Effector memory CD8-positive, alpha-beta T cell (primary cell): ENCODE results near the gene NOA1.

ENCODE experiments used
- ATAC-seq: fragments of 150-1000 bp; cut with Tn5 transposase; replicated peaks from 2 replicates; pipeline ENCODE4 v1.10.0; 2021; ENCODE audit warnings: mild to moderate bottlenecking, moderate library complexity
- DNase-seq, 3 experiments: peaks; one replicate each; pipeline ENCODE4 v3.0.0; 2021
- H3K27ac Mint-ChIP-seq, 2 donors: one replicate each; pipeline ENCODE4 v1.8.0; 2022; ENCODE audit warnings: mild to moderate bottlenecking in 2 of 2, mixed read lengths in 2 of 2, moderate library complexity in 2 of 2
- H3K27me3 Mint-ChIP-seq, 2 donors: one replicate each; pipeline ENCODE4 v1.8.0; 2022; ENCODE audit warnings: mixed read lengths in 2 of 2
- H3K36me3 Mint-ChIP-seq: one replicate; pipeline ENCODE4 v1.8.0; 2022; ENCODE audit warnings: mild to moderate bottlenecking, moderate library complexity, mixed read lengths; ENCODE audit not compliant: insufficient read depth
- H3K4me1 Mint-ChIP-seq, 2 donors: one replicate each; pipeline ENCODE4 v1.8.0; 2022; ENCODE audit warnings: low read depth in 2 of 2, mixed read lengths in 2 of 2
- H3K4me3 Mint-ChIP-seq, 2 donors: one replicate each; pipeline ENCODE4 v1.8.0; 2022; ENCODE audit warnings: mild to moderate bottlenecking in 2 of 2, mixed read lengths in 2 of 2, moderate library complexity in 2 of 2
- H3K9me3 Mint-ChIP-seq, 2 donors: one replicate each; pipeline ENCODE4 v1.8.0; 2022; ENCODE audit warnings: mixed read lengths in 2 of 2
- total RNA-seq, 9 experiments: gene quantifications; one replicate each; lab custom pipeline; 2026; lab: John Stamatoyannopoulos, UW

The NOA1 gene
- total RNA-seq = 18.8 to 44.0 (median 37.7) reads per million in 9 experiments

GRCh38 chr4:56977321-56978012, at the start of gene NOA1:
NOA1 (minus strand) TSS chr4:56977606; CDS start chr4:56977585, 21 bp downstream.
- Mint-ChIP-seq H3K36me3 (peaks cover 61% of the 10 kb centered on the region), H3K27ac (peak within 1 kb of the TSS; percentile 99), H3K4me3 (peak within 1 kb of the TSS; percentile 100), H3K4me1 (peaks cover 45 to 60% of the 10 kb centered on the region in 2 donors), H3K9me3 (no peaks in the 10 kb centered on the region), H3K27me3 (no peaks in the 10 kb centered on the region)
- DNase-seq (peak; percentile 97 to 99 (median 98)), ATAC-seq (peak; percentile 79)

- Mint-ChIP-seq H3K9me3 (no peaks in the 10 kb centered on the region), H3K4me3 (no peak overlapping the region), H3K36me3 (peaks cover 94% of the 10 kb centered on the region), H3K27me3 (no peaks in the 10 kb centered on the region), H3K4me1 (peaks cover 0 to 11% of the 10 kb centered on the region in 2 donors), H3K27ac (peak overlapping the region in 1 of 2 donors; percentile 2)
- ATAC-seq (no peak), DNase-seq (no peak)
Measured at GRCh38 chr4:57023104-57023503, 45.7 kb upstream of the NOA1 start.

GRCh38 chr4:57020467-57021101, 43.2 kb upstream of the NOA1 start:
- Mint-ChIP-seq H3K4me1 (peaks cover 0 to 8% of the 10 kb centered on the region in 2 donors), H3K9me3 (no peaks in the 10 kb centered on the region), H3K4me3 (no peak overlapping the region), H3K27me3 (no peaks in the 10 kb centered on the region), H3K27ac (peak overlapping the region in 1 of 2 donors; percentile 21), H3K36me3 (peaks cover 91% of the 10 kb centered on the region)
- ATAC-seq (no peak), DNase-seq (no peak)

- Mint-ChIP-seq H3K4me3 (no peak overlapping the region), H3K4me1 (peaks cover 0 to 8% of the 10 kb centered on the region in 2 donors), H3K27ac (peak overlapping the region in 1 of 2 donors; percentile 0), H3K36me3 (peaks cover 91% of the 10 kb centered on the region), H3K9me3 (no peaks in the 10 kb centered on the region), H3K27me3 (no peaks in the 10 kb centered on the region)
- DNase-seq = no peak
- ATAC-seq = no peak
Measured at GRCh38 chr4:57018980-57019379, 41.6 kb upstream of the NOA1 start.

- Mint-ChIP-seq H3K36me3 (peaks cover 93% of the 10 kb centered on the region), H3K27ac (peak overlapping the region in 1 of 2 donors; percentile 49)
Measured at GRCh38 chr4:57013543-57014120, 36.2 kb upstream of the NOA1 start.

GRCh38 chr4:56999751-57000150, 22.3 kb upstream of the NOA1 start:
- Mint-ChIP-seq H3K27ac (no peak overlapping the region), H3K9me3 (no peaks in the 10 kb centered on the region), H3K4me3 (no peak overlapping the region), H3K27me3 (no peaks in the 10 kb centered on the region), H3K4me1 (peaks cover 2 to 28% of the 10 kb centered on the region in 2 donors), H3K36me3 (peaks cover 97% of the 10 kb centered on the region)
- ATAC-seq (no peak), DNase-seq (no peak)

More at GRCh38 chr4:57013543-57014120, 36.2 kb upstream of the NOA1 start:
- Mint-ChIP-seq H3K4me3 (no peak overlapping the region), H3K4me1 (peaks cover 2 to 13% of the 10 kb centered on the region in 2 donors), H3K9me3 (no peaks in the 10 kb centered on the region), H3K27me3 (no peaks in the 10 kb centered on the region)
- ATAC-seq (no peak), DNase-seq (no peak)

GRCh38 chr4:56995525-56995924, 18.1 kb upstream of the NOA1 start:
- peak overlapping the region in 1 of 2 donors; percentile 62 for H3K27ac Mint-ChIP-seq
- no peak for ATAC-seq
- H3K4me3 Mint-ChIP-seq = no peak overlapping the region
- H3K27me3 Mint-ChIP-seq = no peaks in the 10 kb centered on the region
- no peaks in the 10 kb centered on the region for H3K9me3 Mint-ChIP-seq
- no peak for DNase-seq
- H3K4me1 Mint-ChIP-seq = peaks cover 11 to 46% of the 10 kb centered on the region in 2 donors
- peaks cover 98% of the 10 kb centered on the region for H3K36me3 Mint-ChIP-seq

- Mint-ChIP-seq H3K4me3 (peak overlapping the region in 1 of 2 donors; percentile 18), H3K27me3 (no peaks in the 10 kb centered on the region), H3K9me3 (no peaks in the 10 kb centered on the region), H3K4me1 (peaks cover 12 to 32% of the 10 kb centered on the region in 2 donors), H3K27ac (peak overlapping the region; percentile 9 to 44), H3K36me3 (peaks cover 83% of the 10 kb centered on the region)
- DNase-seq (no peak), ATAC-seq (no peak)
Measured at GRCh38 chr4:56990109-56990905, 12.9 kb upstream of the NOA1 start.

GRCh38 chr4:56986952-56987351, 9.5 kb upstream of the NOA1 start:
- peaks cover 29 to 51% of the 10 kb centered on the region in 2 donors for H3K4me1 Mint-ChIP-seq
- ATAC-seq (no peak), DNase-seq (no peak)
- no peak overlapping the region for H3K27ac Mint-ChIP-seq
- peaks cover 59% of the 10 kb centered on the region for H3K36me3 Mint-ChIP-seq
- H3K27me3 Mint-ChIP-seq = no peaks in the 10 kb centered on the region
- no peak overlapping the region for H3K4me3 Mint-ChIP-seq
- H3K9me3 Mint-ChIP-seq = no peaks in the 10 kb centered on the region

GRCh38 chr4:56986192-56986591, 8.8 kb upstream of the NOA1 start:
- Mint-ChIP-seq H3K4me1 (peaks cover 29 to 52% of the 10 kb centered on the region in 2 donors), H3K36me3 (peaks cover 52% of the 10 kb centered on the region), H3K27ac (no peak overlapping the region), H3K9me3 (no peaks in the 10 kb centered on the region), H3K4me3 (no peak overlapping the region), H3K27me3 (no peaks in the 10 kb centered on the region)
- DNase-seq (no peak), ATAC-seq (no peak)

- Mint-ChIP-seq H3K27ac (peak overlapping the region; percentile 30 to 54), H3K27me3 (no peaks in the 10 kb centered on the region), H3K9me3 (no peaks in the 10 kb centered on the region), H3K4me1 (peaks cover 43 to 69% of the 10 kb centered on the region in 2 donors), H3K4me3 (peak overlapping the region; percentile 51 to 100), H3K36me3 (peaks cover 52% of the 10 kb centered on the region)
- no peak for DNase-seq
- no peak for ATAC-seq
Measured at GRCh38 chr4:56981795-56982201, 4.4 kb upstream of the NOA1 start.

- H3K36me3 Mint-ChIP-seq = peaks cover 48% of the 10 kb centered on the region
- peaks cover 51 to 72% of the 10 kb centered on the region in 2 donors for H3K4me1 Mint-ChIP-seq
- H3K27me3 Mint-ChIP-seq = no peaks in the 10 kb centered on the region
- no peaks in the 10 kb centered on the region for H3K9me3 Mint-ChIP-seq
- peak overlapping the region; percentile 100 for H3K4me3 Mint-ChIP-seq
- DNase-seq (peak; percentile 18 to 38 (median 37)), ATAC-seq (peak; percentile 10)
- H3K27ac Mint-ChIP-seq = peak overlapping the region; percentile 99
Measured at GRCh38 chr4:56979421-56980072, 2.1 kb upstream of the NOA1 start.
